AG09319 (cell line): ENCODE measurements around the gene OGN.

Source experiments
- DNase-seq: peaks from one replicate; pipeline ENCODE4 v3.0.0-alpha.2; 2010; ENCODE audit warnings: low read depth; ENCODE audit errors: extremely low read depth
- TF ChIP-seq, protein P1 (sequence below): IDR thresholded peaks from 2 replicates; pipeline ENCODE4 v1.5.1; 2011; ENCODE audit warnings: low read depth, mild to moderate bottlenecking, inconsistent platforms, low read length, moderate library complexity

The OGN gene

DNA sequence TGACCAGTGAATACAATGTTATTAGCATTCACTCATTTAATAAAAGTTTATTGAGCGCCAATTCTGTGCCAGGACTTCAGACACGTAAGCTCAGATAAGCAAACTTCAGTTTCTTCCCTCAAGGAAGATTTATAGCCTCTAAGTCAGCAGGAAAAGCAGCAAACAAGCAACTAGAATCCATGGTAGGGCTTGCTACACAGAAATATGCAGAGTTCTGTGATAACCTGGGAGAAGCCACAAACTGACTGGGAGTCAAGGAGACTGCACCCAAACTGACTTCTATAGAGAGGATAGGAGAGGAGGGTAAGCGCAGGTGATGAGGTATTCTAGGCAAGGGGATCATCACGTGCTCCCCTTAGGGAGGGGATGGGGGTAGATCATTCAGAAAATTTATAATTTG, 1.4 kb upstream of the OGN start:
- TF ChIP-seq, protein P1, sequence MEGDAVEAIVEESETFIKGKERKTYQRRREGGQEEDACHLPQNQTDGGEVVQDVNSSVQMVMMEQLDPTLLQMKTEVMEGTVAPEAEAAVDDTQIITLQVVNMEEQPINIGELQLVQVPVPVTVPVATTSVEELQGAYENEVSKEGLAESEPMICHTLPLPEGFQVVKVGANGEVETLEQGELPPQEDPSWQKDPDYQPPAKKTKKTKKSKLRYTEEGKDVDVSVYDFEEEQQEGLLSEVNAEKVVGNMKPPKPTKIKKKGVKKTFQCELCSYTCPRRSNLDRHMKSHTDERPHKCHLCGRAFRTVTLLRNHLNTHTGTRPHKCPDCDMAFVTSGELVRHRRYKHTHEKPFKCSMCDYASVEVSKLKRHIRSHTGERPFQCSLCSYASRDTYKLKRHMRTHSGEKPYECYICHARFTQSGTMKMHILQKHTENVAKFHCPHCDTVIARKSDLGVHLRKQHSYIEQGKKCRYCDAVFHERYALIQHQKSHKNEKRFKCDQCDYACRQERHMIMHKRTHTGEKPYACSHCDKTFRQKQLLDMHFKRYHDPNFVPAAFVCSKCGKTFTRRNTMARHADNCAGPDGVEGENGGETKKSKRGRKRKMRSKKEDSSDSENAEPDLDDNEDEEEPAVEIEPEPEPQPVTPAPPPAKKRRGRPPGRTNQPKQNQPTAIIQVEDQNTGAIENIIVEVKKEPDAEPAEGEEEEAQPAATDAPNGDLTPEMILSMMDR = no peak
- no peak for DNase-seq

DNA sequence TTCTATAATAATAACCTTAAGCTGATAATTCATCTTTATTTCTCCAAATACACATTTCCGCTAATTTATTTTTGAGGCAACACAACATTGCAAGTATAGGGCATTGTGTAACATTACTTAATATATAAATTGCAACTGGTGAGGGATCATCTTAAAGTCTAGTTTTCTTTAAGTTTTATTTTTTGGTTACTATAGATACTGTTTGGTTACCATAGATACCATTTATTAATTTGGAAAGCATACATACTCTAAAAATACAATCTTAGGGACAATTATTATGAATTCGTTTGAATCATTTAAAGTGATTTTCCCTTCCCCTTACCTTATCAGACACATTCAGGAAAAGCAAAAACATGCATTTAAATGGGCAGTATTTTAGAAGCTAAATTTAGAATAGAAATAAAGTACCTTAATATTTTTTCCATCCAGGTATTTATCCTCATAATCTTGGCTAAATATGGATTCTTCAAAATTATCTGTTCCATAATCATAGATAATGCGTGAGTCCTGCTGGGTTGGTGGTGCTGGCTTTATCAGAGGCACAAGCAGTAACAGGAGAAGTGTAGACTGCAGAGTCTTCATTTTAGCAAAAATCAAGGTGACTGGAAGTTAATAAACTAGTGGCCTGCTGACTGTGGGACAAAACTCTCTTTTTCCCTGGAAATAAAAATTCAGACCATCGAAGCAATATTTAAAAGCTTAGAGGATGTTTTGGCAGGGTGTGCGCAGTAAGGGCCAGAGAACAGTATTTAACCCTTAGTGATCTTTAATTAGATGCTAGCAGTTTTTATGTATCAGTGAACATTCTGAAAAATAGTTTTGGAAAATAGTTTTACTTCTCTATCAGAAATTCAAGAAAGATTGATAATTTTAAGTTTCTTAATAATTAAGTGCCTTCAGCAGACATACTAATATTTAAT, 1.3 kb downstream of the OGN start:
- no peak for DNase-seq
- TF ChIP-seq, protein P1 = no peak

DNA sequence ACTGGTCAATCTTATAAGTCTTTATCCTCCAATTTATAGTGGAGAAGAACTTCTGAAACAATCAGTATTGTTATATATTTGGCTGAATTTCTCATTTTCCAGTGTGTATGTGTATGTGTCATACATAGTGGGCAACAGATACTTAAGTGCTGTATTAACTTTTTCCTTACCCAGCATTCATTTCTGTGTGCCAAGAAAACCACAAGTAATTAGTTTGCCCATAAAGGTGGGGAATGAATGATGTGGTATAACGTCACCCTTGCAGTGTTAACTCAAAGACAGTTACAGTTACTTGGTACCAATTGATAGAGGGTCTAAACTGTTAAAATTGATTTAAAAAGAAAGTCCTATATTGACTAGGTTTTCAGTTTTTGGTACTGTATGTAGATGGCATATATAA, 2.0 kb downstream of the OGN start:
- TF ChIP-seq, protein P1 = no peak
- DNase-seq = no peak

DNA sequence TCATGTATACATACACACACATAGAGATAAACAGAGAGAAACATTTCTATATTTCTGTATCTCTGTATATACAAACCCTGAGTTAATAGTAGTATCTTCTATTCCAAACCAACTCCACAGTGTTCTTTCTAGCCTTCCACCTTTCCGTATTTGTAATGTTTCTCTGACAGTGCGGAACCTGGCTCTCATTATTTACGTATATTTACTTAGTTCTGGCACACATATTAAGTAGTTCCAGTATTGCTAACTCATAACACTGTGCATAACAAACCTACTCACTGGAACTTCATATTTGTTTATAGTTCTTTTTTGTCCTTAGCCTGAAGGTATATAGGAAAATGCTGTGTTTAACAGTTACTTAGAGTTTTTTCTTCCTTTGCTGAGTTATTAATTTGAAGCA, 6.5 kb downstream of the OGN start:
- TF ChIP-seq, protein P1 = no peak
- no peak for DNase-seq

DNA sequence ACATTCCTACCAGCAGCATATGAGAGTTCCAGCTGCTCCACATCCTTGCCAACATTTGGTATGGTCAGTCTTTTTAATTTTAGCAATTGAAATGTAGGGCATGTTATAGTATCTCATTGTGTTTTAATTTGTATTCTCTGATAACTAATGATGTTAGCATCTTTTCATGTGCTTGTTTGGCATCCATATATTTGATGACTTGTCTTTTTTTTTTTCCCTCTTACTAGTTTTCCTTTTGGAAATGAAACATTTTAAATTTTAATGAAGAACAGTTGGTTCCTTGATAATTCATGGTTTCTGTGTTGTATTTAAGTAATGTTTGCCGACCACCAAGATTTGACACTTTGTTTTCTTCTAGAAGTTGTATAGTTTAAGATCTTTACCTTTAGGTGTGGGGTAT, 8.8 kb downstream of the OGN start:
- no peak for DNase-seq
- TF ChIP-seq, protein P1 = no peak

DNA sequence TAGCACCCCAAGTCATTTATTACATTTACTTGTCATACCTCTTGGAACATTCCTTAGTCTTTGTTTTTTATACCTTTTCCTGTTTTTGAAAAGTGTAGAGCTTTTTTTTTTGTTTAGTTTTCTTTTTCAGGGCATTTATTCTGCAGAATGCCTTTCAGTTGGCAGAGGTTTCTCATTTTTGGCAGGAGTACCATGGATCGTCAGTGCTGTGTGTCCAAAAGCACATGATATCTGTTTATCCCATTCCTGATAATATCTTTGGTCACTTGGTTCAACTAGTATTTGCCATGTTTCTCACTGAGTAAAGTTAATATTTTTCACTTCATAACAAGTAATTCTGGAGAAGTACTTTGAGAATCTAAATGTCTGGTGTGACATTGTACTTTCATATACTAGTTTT, 10.7 kb downstream of the OGN start:
- TF ChIP-seq, protein P1 = no peak
- DNase-seq = no peak

DNA sequence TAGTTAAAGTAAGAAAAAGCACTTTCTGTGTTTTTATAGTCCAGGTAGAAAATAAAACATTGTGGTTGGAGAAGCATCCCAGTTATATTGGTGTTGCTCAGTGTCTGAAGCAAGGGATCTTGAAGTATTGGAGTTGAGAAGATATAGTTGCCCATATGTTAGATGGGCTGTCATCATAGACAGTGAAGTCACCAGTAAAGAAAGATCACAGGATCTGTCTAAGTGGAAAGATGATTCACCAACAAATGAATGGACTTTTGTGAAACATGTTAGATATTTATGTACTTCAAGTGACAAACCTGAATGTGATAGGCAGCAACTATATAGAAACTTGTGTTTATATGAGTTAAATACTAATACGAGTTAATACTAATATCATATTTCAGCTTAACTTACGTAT, 11.7 kb downstream of the OGN start:
- TF ChIP-seq, protein P1 = no peak

More for the DNA sequence above, 11.7 kb downstream of the OGN start:
- DNase-seq = no peak
